WTC11 (cell line): ENCODE results near the gene SMKR1. TPM values are rescaled to one million over a fixed set of nuclear protein-coding genes. Genes with fewer than 3 reads are reported as not detected.

Experiments
- ATAC-seq: fragments of 200-7000 bp; cut with Tn5 transposase; 2 replicates; pipeline ENCODE4 v1.10.0; 2021; ENCODE audit warnings: mild to moderate bottlenecking, moderate library complexity
- CTCF ChIA-PET: fragments of 300-600 bp; sonication (Branson Sonifier 250); formaldehyde crosslinking; loops from one replicate; lab custom pipeline; 2021; ENCODE audit warnings: antibody characterized with exemption; lab: Charles Lee
- POLR2A ChIA-PET: fragments of 350-600 bp; sonication (Branson Sonifier 250); formaldehyde crosslinking; loops from one replicate; lab custom pipeline; 2021; ENCODE audit warnings: antibody characterized with exemption; lab: Charles Lee
- DNase-seq: peaks from one replicate; pipeline ENCODE4 v3.0.0; 2021; ENCODE audit warnings: low spot score
- H3K27ac Mint-ChIP-seq: 2 replicates; pipeline ENCODE4 v1.8.0; 2021; ENCODE audit warnings: mixed read lengths
- H3K27me3 Mint-ChIP-seq: 2 replicates; pipeline ENCODE4 v1.8.0; 2021; ENCODE audit warnings: low read depth, mild to moderate bottlenecking, moderate library complexity, mixed read lengths
- H3K36me3 Mint-ChIP-seq: 2 replicates; pipeline ENCODE4 v1.8.0; 2021; ENCODE audit warnings: mixed read lengths
- H3K4me1 Mint-ChIP-seq: 2 replicates; pipeline ENCODE4 v1.8.0; 2022; ENCODE audit warnings: mixed read lengths
- H3K4me3 Mint-ChIP-seq: 2 replicates; pipeline ENCODE4 v1.8.0; 2021; ENCODE audit warnings: mild to moderate bottlenecking, moderate library complexity, mixed read lengths
- H3K9me3 Mint-ChIP-seq: 2 replicates; pipeline ENCODE4 v1.8.0; 2021; ENCODE audit warnings: mixed read lengths
- AFF4 ChIP-seq: sonication (generic); formaldehyde crosslinking; IDR thresholded peaks from 2 replicates; pipeline ENCODE4 v1.8.1; 2023; ENCODE audit warnings: mild to moderate bottlenecking, missing genetic modification reagents, borderline replicate concordance
- ELF4 ChIP-seq: sonication (generic); formaldehyde crosslinking; IDR thresholded peaks from 2 replicates; pipeline ENCODE4 v1.8.1; 2022; ENCODE audit warnings: low read depth, mild to moderate bottlenecking, moderate library complexity, missing genetic modification reagents
- FOXJ3 ChIP-seq: sonication (generic); formaldehyde crosslinking; IDR thresholded peaks from 2 replicates; pipeline ENCODE4 v1.9.0; 2021; ENCODE audit warnings: missing genetic modification reagents, mild to moderate bottlenecking, borderline replicate concordance
- GRHL2 ChIP-seq: fragments of 250-450 bp; sonication (Bioruptor Pico); IDR thresholded peaks from 2 replicates; pipeline ENCODE4 v1.8.0; 2022; ENCODE audit warnings: mild to moderate bottlenecking, moderate library complexity; ENCODE audit not compliant: insufficient replicate concordance, severe bottlenecking
- IRF2 ChIP-seq: sonication (generic); formaldehyde crosslinking; IDR thresholded peaks from 2 replicates; pipeline ENCODE4 v1.8.0; 2022; ENCODE audit warnings: low read depth, missing genetic modification reagents, borderline replicate concordance
- NR3C1 ChIP-seq: sonication (generic); formaldehyde crosslinking; conservative IDR thresholded peaks from 2 replicates; pipeline ENCODE4 v1.8.1; 2023; ENCODE audit warnings: low read depth, mild to moderate bottlenecking, missing genetic modification reagents
- OVOL2 ChIP-seq: fragments of 250-450 bp; sonication (Bioruptor Pico); IDR thresholded peaks from 2 replicates; pipeline ENCODE4 v1.9.0; 2021; ENCODE audit warnings: mild to moderate bottlenecking, borderline replicate concordance
- PRDM15 ChIP-seq: sonication (generic); formaldehyde crosslinking; IDR thresholded peaks from 2 replicates; pipeline ENCODE4 v1.8.0; 2022; ENCODE audit warnings: missing genetic modification reagents
- RELA ChIP-seq: sonication (generic); formaldehyde crosslinking; IDR thresholded peaks from 2 replicates; pipeline ENCODE4 v1.8.1; 2022; ENCODE audit warnings: missing genetic modification reagents, mild to moderate bottlenecking, borderline replicate concordance
- SMAD3 ChIP-seq: sonication (generic); formaldehyde crosslinking; IDR thresholded peaks from 2 replicates; pipeline ENCODE4 v1.8.0; 2022; ENCODE audit warnings: missing genetic modification reagents, mild to moderate bottlenecking, borderline replicate concordance
- TP53 ChIP-seq: sonication (generic); formaldehyde crosslinking; IDR thresholded peaks from 2 replicates; pipeline ENCODE4 v1.8.1; 2023; ENCODE audit warnings: mild to moderate bottlenecking, missing genetic modification reagents
- ZNF121 ChIP-seq: sonication (generic); formaldehyde crosslinking; IDR thresholded peaks from 2 replicates; pipeline ENCODE4 v1.8.0; 2023; ENCODE audit warnings: missing genetic modification reagents
- ZNF138 ChIP-seq: sonication (generic); formaldehyde crosslinking; conservative IDR thresholded peaks from 2 replicates; pipeline ENCODE4 v1.8.1; 2022; ENCODE audit warnings: mild to moderate bottlenecking, moderate library complexity, missing genetic modification reagents
- ZNF219 ChIP-seq: sonication (generic); formaldehyde crosslinking; IDR thresholded peaks from 2 replicates; pipeline ENCODE4 v1.8.0; 2023; ENCODE audit warnings: missing genetic modification reagents, mild to moderate bottlenecking, borderline replicate concordance
- ZNF317 ChIP-seq: sonication (generic); formaldehyde crosslinking; IDR thresholded peaks from 2 replicates; pipeline ENCODE4 v1.8.1; 2023; ENCODE audit warnings: low read depth, mild to moderate bottlenecking, moderate library complexity, missing genetic modification reagents, borderline replicate concordance
- total RNA-seq: library from RNA; stranded (reverse); gene quantifications from 3 replicates; pipeline ENCODE4 v1.2.3, GENCODE V29; 2021
- TF ChIP-seq, protein P1 (sequence below): sonication (generic); formaldehyde crosslinking; conservative IDR thresholded peaks from 2 replicates; pipeline ENCODE4 v1.8.1; 2022; ENCODE audit warnings: mild to moderate bottlenecking, missing genetic modification reagents
- TF ChIP-seq, protein P2 (sequence below): sonication (generic); formaldehyde crosslinking; IDR thresholded peaks from 2 replicates; pipeline ENCODE4 v1.8.1; 2023; ENCODE audit warnings: mild to moderate bottlenecking, moderate library complexity, missing genetic modification reagents
- TF ChIP-seq, protein P3 (sequence below): sonication (generic); formaldehyde crosslinking; IDR thresholded peaks from 2 replicates; pipeline ENCODE4 v1.8.1; 2023; ENCODE audit warnings: mild to moderate bottlenecking, missing genetic modification reagents

Gene SMKR1
- total RNA-seq, 1 experiment from 2014 or later: 0.50 TPM

DNA sequence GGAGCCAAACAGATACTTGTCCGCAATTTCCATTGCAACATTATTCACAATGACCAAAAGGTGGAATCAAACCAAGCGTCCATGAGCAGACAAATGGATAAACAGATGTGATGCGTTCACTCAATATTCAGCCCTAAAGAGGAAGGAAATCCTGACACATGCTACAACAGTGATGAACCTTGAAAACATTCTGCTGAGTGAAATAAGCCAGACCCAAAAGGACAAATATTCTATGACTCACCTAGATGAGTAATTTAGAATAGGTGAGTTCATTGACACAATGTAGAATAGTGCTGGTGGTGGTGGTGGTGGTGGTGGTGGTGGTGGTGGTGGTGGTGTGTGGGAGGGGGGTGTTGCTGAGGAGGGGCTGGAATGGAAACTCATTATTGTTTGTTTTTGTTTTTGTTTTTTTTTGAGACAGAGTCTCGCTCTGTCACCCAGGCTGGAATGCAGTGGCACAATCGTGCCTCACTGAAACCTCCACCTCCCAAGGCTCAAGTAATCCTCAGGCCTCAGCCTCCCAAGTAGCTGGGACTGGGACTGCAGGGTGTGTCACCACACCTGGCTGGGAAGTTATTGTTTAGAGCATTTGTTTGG, 28.6 kb downstream of the SMKR1 start:
- Mint-ChIP-seq H3K4me1 (peaks cover 20% of the 10 kb centered on the region), H3K27ac (no peak overlapping the region), H3K27me3 (no peaks in the 10 kb centered on the region; the same call in 1 of the 2 replicates), H3K36me3 (no peaks in the 10 kb centered on the region), H3K4me3 (no peak overlapping the region), H3K9me3 (no peaks in the 10 kb centered on the region)
- ChIA-PET CTCF (no interaction called here), POLR2A (no interaction called here)
- ATAC-seq: no peak
- TF ChIP-seq FOXJ3 (CRISPR knock-in tag) (no peak), PRDM15 (CRISPR knock-in tag) (no peak), TP53 (CRISPR knock-in tag) (no peak), RELA (no peak), IRF2 (CRISPR knock-in tag) (no peak), ZNF219 (CRISPR knock-in tag) (no peak)
- TF ChIP-seq, protein P1, sequence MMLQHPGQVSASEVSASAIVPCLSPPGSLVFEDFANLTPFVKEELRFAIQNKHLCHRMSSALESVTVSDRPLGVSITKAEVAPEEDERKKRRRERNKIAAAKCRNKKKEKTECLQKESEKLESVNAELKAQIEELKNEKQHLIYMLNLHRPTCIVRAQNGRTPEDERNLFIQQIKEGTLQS (CRISPR knock-in tag): no peak
- TF ChIP-seq, protein P2, sequence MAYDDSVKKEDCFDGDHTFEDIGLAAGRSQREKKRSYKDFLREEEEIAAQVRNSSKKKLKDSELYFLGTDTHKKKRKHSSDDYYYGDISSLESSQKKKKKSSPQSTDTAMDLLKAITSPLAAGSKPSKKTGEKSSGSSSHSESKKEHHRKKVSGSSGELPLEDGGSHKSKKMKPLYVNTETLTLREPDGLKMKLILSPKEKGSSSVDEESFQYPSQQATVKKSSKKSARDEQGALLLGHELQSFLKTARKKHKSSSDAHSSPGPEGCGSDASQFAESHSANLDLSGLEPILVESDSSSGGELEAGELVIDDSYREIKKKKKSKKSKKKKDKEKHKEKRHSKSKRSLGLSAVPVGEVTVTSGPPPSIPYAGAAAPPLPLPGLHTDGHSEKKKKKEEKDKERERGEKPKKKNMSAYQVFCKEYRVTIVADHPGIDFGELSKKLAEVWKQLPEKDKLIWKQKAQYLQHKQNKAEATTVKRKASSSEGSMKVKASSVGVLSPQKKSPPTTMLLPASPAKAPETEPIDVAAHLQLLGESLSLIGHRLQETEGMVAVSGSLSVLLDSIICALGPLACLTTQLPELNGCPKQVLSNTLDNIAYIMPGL (CRISPR knock-in tag): no peak
- DNase-seq: no peak

- Mint-ChIP-seq H3K9me3 (no peaks in the 10 kb centered on the region), H3K4me3 (no peak overlapping the region), H3K4me1 (peaks cover 20% of the 10 kb centered on the region), H3K27ac (no peak overlapping the region), H3K27me3 (no peaks in the 10 kb centered on the region; the same call in 1 of the 2 replicates), H3K36me3 (no peaks in the 10 kb centered on the region)
- TF ChIP-seq ZNF317: no peak
- TF ChIP-seq ELF4: no peak
- TF ChIP-seq AFF4 (CRISPR knock-in tag): no peak
- TF ChIP-seq, protein P3, sequence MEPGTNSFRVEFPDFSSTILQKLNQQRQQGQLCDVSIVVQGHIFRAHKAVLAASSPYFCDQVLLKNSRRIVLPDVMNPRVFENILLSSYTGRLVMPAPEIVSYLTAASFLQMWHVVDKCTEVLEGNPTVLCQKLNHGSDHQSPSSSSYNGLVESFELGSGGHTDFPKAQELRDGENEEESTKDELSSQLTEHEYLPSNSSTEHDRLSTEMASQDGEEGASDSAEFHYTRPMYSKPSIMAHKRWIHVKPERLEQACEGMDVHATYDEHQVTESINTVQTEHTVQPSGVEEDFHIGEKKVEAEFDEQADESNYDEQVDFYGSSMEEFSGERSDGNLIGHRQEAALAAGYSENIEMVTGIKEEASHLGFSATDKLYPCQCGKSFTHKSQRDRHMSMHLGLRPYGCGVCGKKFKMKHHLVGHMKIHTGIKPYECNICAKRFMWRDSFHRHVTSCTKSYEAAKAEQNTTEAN (CRISPR knock-in tag): no peak
- no peak for TF ChIP-seq ZNF138
- TF ChIP-seq ZNF121: no peak
- TF ChIP-seq GRHL2 (CRISPR knock-in tag): no peak
- no peak for TF ChIP-seq OVOL2 (CRISPR knock-in tag)
- TF ChIP-seq SMAD3: no peak
- no peak for TF ChIP-seq NR3C1 (CRISPR knock-in tag)
- ChIA-PET CTCF (interaction anchor here (1.0 to 3.3 kb wide), 3 partner anchors 9 to 368 kb away, joined by 3 to 14 read pairs (median 3); no protein-coding TSS in a partner anchor), POLR2A (no interaction called here)
- ATAC-seq (no peak), DNase-seq (no peak)
Measured at GRCh38 chr7:129531721-129532120, 29.4 kb downstream of the SMKR1 start.
